ENCODE measurements around the gene STARD9.

DNA sequence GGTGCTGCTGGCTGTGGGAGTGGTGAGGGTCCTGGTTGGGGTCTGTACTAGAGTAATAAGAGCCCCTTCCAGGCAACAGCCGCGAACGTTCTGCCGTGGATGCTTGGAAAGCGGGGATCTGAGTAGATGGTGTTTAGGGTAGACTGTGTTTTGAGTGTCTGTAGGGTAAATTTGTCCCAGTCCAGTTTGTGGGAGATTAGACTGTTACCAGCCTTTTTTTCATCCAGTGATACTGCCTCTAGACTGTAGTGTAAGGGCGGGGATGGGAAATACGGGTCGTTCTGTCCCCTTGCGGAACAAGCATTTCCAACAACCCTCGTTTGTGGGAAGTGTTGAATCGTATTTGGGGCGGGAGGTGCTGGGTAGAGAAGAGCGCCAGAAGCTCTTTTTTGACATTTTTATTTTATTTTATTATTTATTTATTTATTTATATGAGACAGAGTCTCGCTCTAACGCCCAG is 26.3 kb upstream of the STARD9 start:
- no peak for TF ChIP-seq EZH2 (IDR thresholded peaks at IDR 0.05; ENCODE audit: insufficient read depth, low read length)
- TF ChIP-seq, protein P1, sequence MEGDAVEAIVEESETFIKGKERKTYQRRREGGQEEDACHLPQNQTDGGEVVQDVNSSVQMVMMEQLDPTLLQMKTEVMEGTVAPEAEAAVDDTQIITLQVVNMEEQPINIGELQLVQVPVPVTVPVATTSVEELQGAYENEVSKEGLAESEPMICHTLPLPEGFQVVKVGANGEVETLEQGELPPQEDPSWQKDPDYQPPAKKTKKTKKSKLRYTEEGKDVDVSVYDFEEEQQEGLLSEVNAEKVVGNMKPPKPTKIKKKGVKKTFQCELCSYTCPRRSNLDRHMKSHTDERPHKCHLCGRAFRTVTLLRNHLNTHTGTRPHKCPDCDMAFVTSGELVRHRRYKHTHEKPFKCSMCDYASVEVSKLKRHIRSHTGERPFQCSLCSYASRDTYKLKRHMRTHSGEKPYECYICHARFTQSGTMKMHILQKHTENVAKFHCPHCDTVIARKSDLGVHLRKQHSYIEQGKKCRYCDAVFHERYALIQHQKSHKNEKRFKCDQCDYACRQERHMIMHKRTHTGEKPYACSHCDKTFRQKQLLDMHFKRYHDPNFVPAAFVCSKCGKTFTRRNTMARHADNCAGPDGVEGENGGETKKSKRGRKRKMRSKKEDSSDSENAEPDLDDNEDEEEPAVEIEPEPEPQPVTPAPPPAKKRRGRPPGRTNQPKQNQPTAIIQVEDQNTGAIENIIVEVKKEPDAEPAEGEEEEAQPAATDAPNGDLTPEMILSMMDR (IDR thresholded peaks at IDR 0.05; ENCODE audit: insufficient read depth, low read depth, low read length) = no peak
